ENCODE measurements around the gene RASA3. TPM values are rescaled to one million over a fixed set of nuclear protein-coding genes. Genes with fewer than 3 reads are reported as not detected.
A peak's percentile ranks its signal among the peaks of the same experiment; 100 is the strongest.
"Not testable (repeated sequence)": the region's sequence is repeated elsewhere in the genome, so short reads cannot be mapped to it uniquely, and the experiment has no call there.

Gene RASA3
- total RNA-seq, 3 donors from 2014 or later (not counting 1 experiment from before 2014, with no cell fraction given): 252 to 277 (median 274) TPM

GRCh38 chr13:114134944-114135610 lies 2.7 kb upstream of the RASA3 start:
- no peak for TF ChIP-seq CTCF (IDR thresholded peaks at IDR 0.05)
- H3K36me3 Mint-ChIP-seq: peaks cover 11% of the 10 kb centered on the region
- H3K9me3 Mint-ChIP-seq: no peaks in the 10 kb centered on the region
- DNase-seq: no peak
- WGBS (ENCODE audit: insufficient coverage): 59% methylated on average over 12 of the region's 12 CpGs
- ATAC-seq: no peak
- H3K36me3 ChIP-seq (ENCODE audit: control insufficient read depth, insufficient read depth, low read length): no peaks in the 10 kb centered on the region
- H3K9me3 ChIP-seq (ENCODE audit: control insufficient read depth, insufficient read depth, low read length): no peaks in the 10 kb centered on the region
- H3K27ac Mint-ChIP-seq: peak overlapping the region in 1 of 2 donors; percentile 19
- no peaks in the 10 kb centered on the region for H3K27me3 ChIP-seq (ENCODE audit: control insufficient read depth, insufficient read depth, low read length)
- no peak overlapping the region for H3K4me3 Mint-ChIP-seq
- no peaks in the 10 kb centered on the region for H3K27me3 Mint-ChIP-seq (ENCODE audit: low read depth in 2 of 2)
- H3K4me1 ChIP-seq (ENCODE audit: control insufficient read depth, insufficient read depth, low read length): peaks cover 33% of the 10 kb centered on the region
- H3K4me1 Mint-ChIP-seq: peaks cover 31 to 41% of the 10 kb centered on the region in 2 donors
- intact Hi-C loops (cut with micrococcal nuclease): no loop called here
- peak overlapping the region; percentile 34 for H3K27ac ChIP-seq (ENCODE audit: low read length)
- no peak overlapping the region for H3K4me3 ChIP-seq (ENCODE audit: low read length)

- ATAC-seq (peak in 1 of 3 donors; percentile 41), DNase-seq (peak in 1 of 2 donors; percentile 38)
- no peak for TF ChIP-seq CTCF (IDR thresholded peaks at IDR 0.05)
- H3K27me3 ChIP-seq (ENCODE audit: control insufficient read depth, insufficient read depth, low read length): no peaks in the 10 kb centered on the region
- no peaks in the 10 kb centered on the region for H3K27me3 Mint-ChIP-seq (ENCODE audit: low read depth in 2 of 2)
- H3K27ac Mint-ChIP-seq: peak overlapping the region; percentile 19 to 50
- H3K9me3 ChIP-seq (ENCODE audit: control insufficient read depth, insufficient read depth, low read length): no peaks in the 10 kb centered on the region
- H3K36me3 ChIP-seq (ENCODE audit: control insufficient read depth, insufficient read depth, low read length): no peaks in the 10 kb centered on the region
- peaks cover 36 to 48% of the 10 kb centered on the region in 2 donors for H3K4me1 Mint-ChIP-seq
- peak overlapping the region; percentile 62 for H3K4me3 Mint-ChIP-seq
- peaks cover 11% of the 10 kb centered on the region for H3K36me3 Mint-ChIP-seq
- H3K27ac ChIP-seq (ENCODE audit: low read length): peak overlapping the region; percentile 34
- H3K9me3 Mint-ChIP-seq: no peaks in the 10 kb centered on the region
- WGBS (ENCODE audit: insufficient coverage): 61% methylated on average over 21 of the region's 21 CpGs
- no peak overlapping the region for H3K4me3 ChIP-seq (ENCODE audit: low read length)
- intact Hi-C loops (cut with micrococcal nuclease): no loop called here
- H3K4me1 ChIP-seq (ENCODE audit: control insufficient read depth, insufficient read depth, low read length): peaks cover 33% of the 10 kb centered on the region
Observed at GRCh38 chr13:114134111-114134943, 1.9 kb upstream of the RASA3 start.

- DNase-seq; H3K27me3 ChIP-seq (ENCODE audit: control insufficient read depth, insufficient read depth, low read length); H3K9me3 ChIP-seq (ENCODE audit: control insufficient read depth, insufficient read depth, low read length); ATAC-seq; H3K36me3 ChIP-seq (ENCODE audit: control insufficient read depth, insufficient read depth, low read length); H3K27ac ChIP-seq (ENCODE audit: low read length); H3K4me3 ChIP-seq (ENCODE audit: low read length); H3K27me3 Mint-ChIP-seq (ENCODE audit: low read depth in 2 of 2); H3K9me3 Mint-ChIP-seq: not testable (repeated sequence)
- Mint-ChIP-seq H3K27ac (peak overlapping the region; percentile 19 to 50), H3K4me3 (peak overlapping the region; percentile 62), H3K4me1 (peaks cover 43 to 56% of the 10 kb centered on the region in 2 donors), H3K36me3 (peaks cover 11% of the 10 kb centered on the region)
- H3K4me1 ChIP-seq (ENCODE audit: control insufficient read depth, insufficient read depth, low read length): peaks cover 38% of the 10 kb centered on the region
- no CpG with 5 or more reads among the region's 7 CpGs for WGBS (ENCODE audit: insufficient coverage)
- intact Hi-C loops (cut with micrococcal nuclease): loop anchor here (2.0 kb wide), 1 partner anchor 93 kb away; no protein-coding TSS in a partner anchor
Observed at GRCh38 chr13:114133552-114133951, 1.1 kb upstream of the RASA3 start.

GRCh38 chr13:114133126-114133525 lies 703 bp upstream of the RASA3 start:
- H3K27ac Mint-ChIP-seq: not testable (repeated sequence)
- intact Hi-C loops (cut with micrococcal nuclease): loop anchor here (2.0 kb wide), 1 partner anchor 94 kb away; no protein-coding TSS in a partner anchor

More at GRCh38 chr13:114133126-114133525, 703 bp upstream of the RASA3 start:
- not testable (repeated sequence) for H3K27ac ChIP-seq (ENCODE audit: low read length); H3K9me3 ChIP-seq (ENCODE audit: control insufficient read depth, insufficient read depth, low read length); H3K9me3 Mint-ChIP-seq; ATAC-seq; H3K4me3 Mint-ChIP-seq; DNase-seq; H3K27me3 Mint-ChIP-seq (ENCODE audit: low read depth in 2 of 2); H3K4me3 ChIP-seq (ENCODE audit: low read length); H3K27me3 ChIP-seq (ENCODE audit: control insufficient read depth, insufficient read depth, low read length); H3K36me3 ChIP-seq (ENCODE audit: control insufficient read depth, insufficient read depth, low read length)
- H3K4me1 Mint-ChIP-seq: peaks cover 48 to 60% of the 10 kb centered on the region in 2 donors
- peaks cover 42% of the 10 kb centered on the region for H3K4me1 ChIP-seq (ENCODE audit: control insufficient read depth, insufficient read depth, low read length)
- H3K36me3 Mint-ChIP-seq: peaks cover 11% of the 10 kb centered on the region
- no CpG with 5 or more reads among the region's 9 CpGs for WGBS (ENCODE audit: insufficient coverage)

Measured in natural killer cell (primary cell).